Natural killer cell (primary cell): Measurements from ENCODE around the gene GRIN2A. TPM values are rescaled to one million over a fixed set of nuclear protein-coding genes. Genes with fewer than 3 reads are reported as not detected.

Experiments used
- ATAC-seq, 3 donors: fragments of 150-1000 bp in 2 of 3; fragments of 200-7000 bp in 1 of 3; cut with Tn5 transposase; 1 replicate in 1 of 3; 2 replicates in 2 of 3; pipeline ENCODE4 v1.10.0; 2021; ENCODE audit warnings: mild to moderate bottlenecking in 2 of 3, moderate library complexity in 2 of 3
- DNase-seq, 2 donors: peaks; one replicate each; pipeline versions ENCODE4 v3.0.0 to v3.0.0-alpha.2; 2013 to 2021; ENCODE audit warnings: mixed read lengths in 1 of 2
- H3K27ac ChIP-seq: one replicate; pipeline ENCODE4 v1.5.1; 2013; ENCODE audit warnings: mild to moderate bottlenecking, low read length
- H3K27me3 ChIP-seq: one replicate; pipeline ENCODE4 v1.6.1; 2013; ENCODE audit warnings: low read length; ENCODE audit not compliant: control insufficient read depth, insufficient read depth
- H3K36me3 ChIP-seq: one replicate; pipeline ENCODE4 v1.6.1; 2013; ENCODE audit warnings: low read length; ENCODE audit not compliant: control insufficient read depth, insufficient read depth
- H3K4me1 ChIP-seq: one replicate; pipeline ENCODE4 v1.6.1; 2013; ENCODE audit warnings: low read length; ENCODE audit not compliant: control insufficient read depth, insufficient read depth
- H3K4me3 ChIP-seq: one replicate; pipeline ENCODE4 v1.5.1; 2013; ENCODE audit warnings: low read length
- H3K9me3 ChIP-seq: one replicate; pipeline ENCODE4 v1.6.1; 2013; ENCODE audit warnings: low read length; ENCODE audit not compliant: control insufficient read depth, insufficient read depth
- H3K27ac Mint-ChIP-seq, 2 donors: one replicate each; pipeline ENCODE4 v1.8.0; 2022; ENCODE audit warnings: mild to moderate bottlenecking in 2 of 2, mixed read lengths in 2 of 2, moderate library complexity in 1 of 2
- H3K27me3 Mint-ChIP-seq, 2 donors: one replicate each; pipeline ENCODE4 v1.8.0; 2022; ENCODE audit warnings: low read depth in 2 of 2, mixed read lengths in 2 of 2
- H3K36me3 Mint-ChIP-seq: one replicate; pipeline ENCODE4 v1.8.0; 2022; ENCODE audit warnings: mixed read lengths
- H3K4me1 Mint-ChIP-seq, 2 donors: one replicate each; pipeline ENCODE4 v1.8.0; 2022; ENCODE audit warnings: mixed read lengths in 2 of 2
- H3K4me3 Mint-ChIP-seq: one replicate; pipeline ENCODE4 v1.8.0; 2022; ENCODE audit warnings: mild to moderate bottlenecking, moderate library complexity, mixed read lengths
- H3K9me3 Mint-ChIP-seq, 2 donors: one replicate each; pipeline ENCODE4 v1.8.0; 2022; ENCODE audit warnings: mixed read lengths in 2 of 2
- WGBS: methylation state at CpG from one replicate; pipeline ENCODE4 v1.1.7; 2013; ENCODE audit warnings: missing lambda C conversion rate; ENCODE audit not compliant: insufficient coverage; 5-methylcytosine and 5-hydroxymethylcytosine counted together
- intact Hi-C: fragments of 100-400 bp; cut with micrococcal nuclease; formaldehyde crosslinking; loops from one replicate; pipeline ENCODE4 v1.14.2; 2022
- total RNA-seq, 4 donors: library from RNA; stranded (reverse); fragments of 120-200 nt in 1 of 4; gene quantifications; one replicate each; pipeline versions ENCODE4 v1.2.3 to v1.2.4, GENCODE V29; 2013 to 2022
- TF ChIP-seq, protein P1 (sequence below): fragments of 200-600 bp; IDR thresholded peaks from one replicate; pipeline ENCODE4 v1.8.0; 2022; ENCODE audit warnings: antibody characterized with exemption

The GRIN2A gene
- total RNA-seq, 3 donors from 2014 or later (not counting 1 experiment from before 2014, with no cell fraction given), result not detected

DNA sequence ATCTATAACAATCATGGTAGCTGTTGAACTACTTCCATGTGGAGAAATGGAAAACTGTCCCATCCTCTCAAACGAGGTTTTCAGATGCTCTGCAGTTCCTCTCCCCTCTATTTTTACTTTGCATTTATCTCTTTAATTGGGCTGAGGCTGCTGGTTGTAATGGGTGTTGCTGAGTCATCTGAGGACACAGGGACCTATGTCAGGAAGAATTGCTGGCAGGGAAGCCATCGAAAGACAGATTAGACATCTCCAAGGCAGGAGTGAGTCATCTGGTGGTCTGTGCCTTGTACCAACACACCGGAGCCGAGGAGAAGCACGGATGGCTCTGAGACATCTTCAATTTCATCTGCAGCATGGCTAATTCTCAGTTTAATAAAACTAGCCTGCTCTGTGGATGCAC, 394.5 kb downstream of the GRIN2A start:
- Mint-ChIP-seq H3K4me1 (no peaks in the 10 kb centered on the region), H3K4me3 (no peak overlapping the region), H3K27ac (no peak overlapping the region), H3K36me3 (no peaks in the 10 kb centered on the region), H3K9me3 (peaks cover 0 to 4% of the 10 kb centered on the region in 2 donors), H3K27me3 (no peaks in the 10 kb centered on the region)
- intact Hi-C loops, result no loop called here
- H3K27me3 ChIP-seq, result no peaks in the 10 kb centered on the region
- H3K36me3 ChIP-seq, result no peaks in the 10 kb centered on the region
- DNase-seq (no peak), ATAC-seq (no peak)
- WGBS, result 87% methylated on average over 4 of the region's 5 CpGs
- H3K4me1 ChIP-seq, result no peaks in the 10 kb centered on the region
- H3K9me3 ChIP-seq, result no peaks in the 10 kb centered on the region
- TF ChIP-seq, protein P1, sequence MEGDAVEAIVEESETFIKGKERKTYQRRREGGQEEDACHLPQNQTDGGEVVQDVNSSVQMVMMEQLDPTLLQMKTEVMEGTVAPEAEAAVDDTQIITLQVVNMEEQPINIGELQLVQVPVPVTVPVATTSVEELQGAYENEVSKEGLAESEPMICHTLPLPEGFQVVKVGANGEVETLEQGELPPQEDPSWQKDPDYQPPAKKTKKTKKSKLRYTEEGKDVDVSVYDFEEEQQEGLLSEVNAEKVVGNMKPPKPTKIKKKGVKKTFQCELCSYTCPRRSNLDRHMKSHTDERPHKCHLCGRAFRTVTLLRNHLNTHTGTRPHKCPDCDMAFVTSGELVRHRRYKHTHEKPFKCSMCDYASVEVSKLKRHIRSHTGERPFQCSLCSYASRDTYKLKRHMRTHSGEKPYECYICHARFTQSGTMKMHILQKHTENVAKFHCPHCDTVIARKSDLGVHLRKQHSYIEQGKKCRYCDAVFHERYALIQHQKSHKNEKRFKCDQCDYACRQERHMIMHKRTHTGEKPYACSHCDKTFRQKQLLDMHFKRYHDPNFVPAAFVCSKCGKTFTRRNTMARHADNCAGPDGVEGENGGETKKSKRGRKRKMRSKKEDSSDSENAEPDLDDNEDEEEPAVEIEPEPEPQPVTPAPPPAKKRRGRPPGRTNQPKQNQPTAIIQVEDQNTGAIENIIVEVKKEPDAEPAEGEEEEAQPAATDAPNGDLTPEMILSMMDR, result no peak
- no peak overlapping the region for H3K27ac ChIP-seq
- no peak overlapping the region for H3K4me3 ChIP-seq

DNA sequence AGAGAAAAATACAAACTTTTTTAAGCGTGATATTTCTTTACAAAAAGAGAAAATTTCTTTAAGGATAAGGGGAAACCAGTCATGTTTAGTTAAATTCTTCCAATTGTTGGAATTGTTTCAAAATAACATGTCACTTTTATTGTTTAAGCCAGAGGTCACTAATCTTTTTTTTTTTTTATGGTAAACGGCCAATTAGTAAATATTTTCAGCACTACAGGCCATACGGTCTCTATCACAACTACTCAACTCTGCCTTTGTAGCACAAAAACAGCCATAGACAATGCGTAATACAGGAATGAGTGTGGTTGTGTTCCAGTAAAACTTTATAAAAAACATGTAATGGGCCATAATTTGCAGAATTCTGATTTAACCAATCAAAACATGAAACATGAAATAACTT, 401.4 kb downstream of the GRIN2A start:
- intact Hi-C loops, result no loop called here
- Histone ChIP-seq H3K4me3 (no peak overlapping the region), H3K27me3 (no peaks in the 10 kb centered on the region), H3K27ac (no peak overlapping the region), H3K36me3 (no peaks in the 10 kb centered on the region), H3K9me3 (no peaks in the 10 kb centered on the region), H3K4me1 (no peaks in the 10 kb centered on the region)
- no peak overlapping the region for H3K4me3 Mint-ChIP-seq
- no peak for ATAC-seq
- WGBS, result no CpG with 5 or more reads among the region's 4 CpGs
- peaks cover 4 to 5% of the 10 kb centered on the region in 2 donors for H3K9me3 Mint-ChIP-seq
- TF ChIP-seq, protein P1, result no peak
- no peaks in the 10 kb centered on the region for H3K36me3 Mint-ChIP-seq
- no peak overlapping the region for H3K27ac Mint-ChIP-seq
- no peak for DNase-seq
- H3K4me1 Mint-ChIP-seq, result no peaks in the 10 kb centered on the region
- peaks cover 0 to 5% of the 10 kb centered on the region in 2 donors for H3K27me3 Mint-ChIP-seq

DNA sequence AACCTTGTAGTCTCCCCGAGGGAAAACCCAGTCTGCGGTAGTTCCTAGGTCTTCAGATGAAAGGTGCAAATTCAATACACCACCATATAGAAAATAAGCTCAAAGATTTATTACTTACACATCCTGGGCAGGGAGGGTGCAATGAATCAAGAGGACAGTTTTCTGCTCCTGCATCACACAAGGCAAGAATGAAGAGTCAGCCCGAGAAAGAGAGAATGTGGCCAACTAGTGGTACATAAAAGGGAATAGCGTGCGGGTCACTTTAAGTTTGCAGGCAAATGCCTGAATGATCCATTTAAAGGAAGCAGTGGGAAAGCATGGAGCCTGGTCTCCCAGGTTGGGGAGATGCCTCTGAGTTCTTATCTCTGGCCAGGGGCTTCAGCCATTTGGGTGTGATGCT, 403.4 kb downstream of the GRIN2A start:
- peaks cover 4 to 5% of the 10 kb centered on the region in 2 donors for H3K9me3 Mint-ChIP-seq
- no peak overlapping the region for H3K27ac Mint-ChIP-seq
- intact Hi-C loops, result no loop called here
- Histone ChIP-seq H3K4me1 (no peaks in the 10 kb centered on the region), H3K27ac (no peak overlapping the region), H3K36me3 (no peaks in the 10 kb centered on the region), H3K9me3 (no peaks in the 10 kb centered on the region), H3K27me3 (no peaks in the 10 kb centered on the region), H3K4me3 (no peak overlapping the region)
- ATAC-seq, result no peak
- no peak for DNase-seq
- H3K27me3 Mint-ChIP-seq, result peaks cover 0 to 5% of the 10 kb centered on the region in 2 donors
- H3K4me1 Mint-ChIP-seq, result no peaks in the 10 kb centered on the region
- 81% methylated on average over 5 of the region's 5 CpGs for WGBS
- H3K4me3 Mint-ChIP-seq, result no peak overlapping the region
- no peaks in the 10 kb centered on the region for H3K36me3 Mint-ChIP-seq
- TF ChIP-seq, protein P1, result no peak

GRCh38 chr16:9775998-9776397, 406.2 kb downstream of the GRIN2A start:
- no peaks in the 10 kb centered on the region for H3K36me3 Mint-ChIP-seq
- no peaks in the 10 kb centered on the region for H3K4me1 Mint-ChIP-seq
- TF ChIP-seq, protein P1, result no peak
- H3K4me3 Mint-ChIP-seq, result no peak overlapping the region
- DNase-seq (no peak), ATAC-seq (no peak)
- intact Hi-C loops, result no loop called here
- Histone ChIP-seq H3K36me3 (no peaks in the 10 kb centered on the region), H3K4me1 (no peaks in the 10 kb centered on the region), H3K27me3 (no peaks in the 10 kb centered on the region), H3K4me3 (no peak overlapping the region), H3K9me3 (no peaks in the 10 kb centered on the region), H3K27ac (no peak overlapping the region)
- H3K9me3 Mint-ChIP-seq, result peaks cover 3 to 5% of the 10 kb centered on the region in 2 donors
- no peak overlapping the region for H3K27ac Mint-ChIP-seq
- 94% methylated on average over 3 of the region's 5 CpGs for WGBS
- peaks cover 0 to 5% of the 10 kb centered on the region in 2 donors for H3K27me3 Mint-ChIP-seq
